Measurements from ENCODE around the gene PTPN14. TPM values are rescaled to one million over a fixed set of nuclear protein-coding genes. Genes with fewer than 3 reads are reported as not detected.

Gene PTPN14
- total RNA-seq, 1 donor from 2014 or later = 27.2 TPM

DNA sequence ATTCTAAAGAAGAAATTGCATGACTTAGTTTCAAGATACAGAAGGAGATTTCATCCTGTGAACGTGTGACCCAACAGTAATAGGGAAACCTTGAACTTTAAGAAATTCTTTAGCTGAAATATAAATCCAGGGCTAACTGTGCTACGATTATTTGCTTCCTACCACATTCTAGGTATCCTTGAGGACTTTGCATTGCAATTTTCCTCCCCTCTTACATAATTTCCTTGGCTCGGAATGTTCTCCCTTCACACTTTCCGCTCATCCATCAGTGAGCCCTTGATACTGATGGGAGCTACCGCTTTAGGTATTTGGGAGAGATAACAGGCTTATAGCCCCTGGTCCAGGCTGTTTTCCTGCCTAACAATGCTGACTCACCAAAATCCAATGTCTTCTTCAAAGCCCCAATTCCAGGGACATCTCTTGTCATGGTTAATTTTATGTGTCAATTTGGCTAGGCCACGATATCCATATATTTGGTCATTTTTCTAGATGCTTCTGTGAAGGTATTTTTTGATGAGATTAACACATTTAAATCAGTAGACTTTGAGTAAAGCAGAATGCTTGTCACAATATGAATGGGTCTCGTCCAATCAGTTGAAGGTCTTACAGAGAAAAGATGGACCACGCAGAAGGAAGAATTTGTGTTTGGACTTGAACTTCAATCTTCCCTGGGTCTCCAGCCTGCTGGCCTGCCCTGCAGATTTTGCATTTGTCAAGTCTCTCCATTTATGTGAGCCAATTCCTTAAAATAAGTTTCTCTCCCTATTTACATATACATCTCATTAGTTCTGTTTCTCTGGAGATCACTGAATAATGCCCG is 121.2 kb downstream of the PTPN14 start:
- intact Hi-C loops (cut with DNase I) = no loop called here
- TF ChIP-seq, protein P1, sequence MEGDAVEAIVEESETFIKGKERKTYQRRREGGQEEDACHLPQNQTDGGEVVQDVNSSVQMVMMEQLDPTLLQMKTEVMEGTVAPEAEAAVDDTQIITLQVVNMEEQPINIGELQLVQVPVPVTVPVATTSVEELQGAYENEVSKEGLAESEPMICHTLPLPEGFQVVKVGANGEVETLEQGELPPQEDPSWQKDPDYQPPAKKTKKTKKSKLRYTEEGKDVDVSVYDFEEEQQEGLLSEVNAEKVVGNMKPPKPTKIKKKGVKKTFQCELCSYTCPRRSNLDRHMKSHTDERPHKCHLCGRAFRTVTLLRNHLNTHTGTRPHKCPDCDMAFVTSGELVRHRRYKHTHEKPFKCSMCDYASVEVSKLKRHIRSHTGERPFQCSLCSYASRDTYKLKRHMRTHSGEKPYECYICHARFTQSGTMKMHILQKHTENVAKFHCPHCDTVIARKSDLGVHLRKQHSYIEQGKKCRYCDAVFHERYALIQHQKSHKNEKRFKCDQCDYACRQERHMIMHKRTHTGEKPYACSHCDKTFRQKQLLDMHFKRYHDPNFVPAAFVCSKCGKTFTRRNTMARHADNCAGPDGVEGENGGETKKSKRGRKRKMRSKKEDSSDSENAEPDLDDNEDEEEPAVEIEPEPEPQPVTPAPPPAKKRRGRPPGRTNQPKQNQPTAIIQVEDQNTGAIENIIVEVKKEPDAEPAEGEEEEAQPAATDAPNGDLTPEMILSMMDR (IDR thresholded peaks at IDR 0.05) = no peak
- H3K9me3 ChIP-seq = no peaks in the 10 kb centered on the region
- no peak overlapping the region for H3K27ac ChIP-seq
- no peak for DNase-seq (ENCODE audit: low spot score in 2 of 2)
- H3K4me1 ChIP-seq = peaks cover 0 to 3% of the 10 kb centered on the region in 2 donors
- no peaks in the 10 kb centered on the region for H3K27me3 ChIP-seq
- no peaks in the 10 kb centered on the region for H3K36me3 ChIP-seq
- H3K4me3 ChIP-seq = no peak overlapping the region

- Histone ChIP-seq H3K9me3 (no peaks in the 10 kb centered on the region), H3K4me1 (peaks cover 0 to 5% of the 10 kb centered on the region in 2 donors), H3K27ac (no peak overlapping the region), H3K36me3 (no peaks in the 10 kb centered on the region), H3K27me3 (no peaks in the 10 kb centered on the region), H3K4me3 (no peak overlapping the region)
- intact Hi-C loops (cut with DNase I) = no loop called here
- no peak for DNase-seq (ENCODE audit: low spot score in 2 of 2)
- TF ChIP-seq, protein P1 (IDR thresholded peaks at IDR 0.05) = no peak
Observed at GRCh38 chr1:214427871-214428277, 123.5 kb downstream of the PTPN14 start.

DNA sequence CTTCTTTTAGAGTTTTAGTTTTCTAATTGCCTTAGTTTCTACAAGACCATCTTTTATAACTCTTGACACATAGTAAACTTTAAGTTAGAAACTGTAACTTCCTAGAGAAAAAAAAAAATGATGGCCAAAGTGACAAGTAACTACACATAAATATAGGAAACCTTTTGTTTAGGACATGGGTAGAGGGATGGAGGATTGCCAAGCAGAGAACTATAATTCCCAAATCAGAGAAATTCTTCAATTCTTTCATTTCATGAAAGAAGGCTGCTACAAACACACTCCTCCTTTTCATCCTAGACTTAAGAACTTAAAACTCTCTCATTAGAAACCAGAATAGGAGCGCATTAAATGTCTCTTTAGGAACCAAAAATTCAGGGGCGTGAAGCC is 125.0 kb downstream of the PTPN14 start:
- DNase-seq (ENCODE audit: low spot score in 2 of 2) = no peak
- TF ChIP-seq, protein P1 (IDR thresholded peaks at IDR 0.05) = no peak
- Histone ChIP-seq H3K4me3 (no peak overlapping the region), H3K9me3 (no peaks in the 10 kb centered on the region), H3K4me1 (peaks cover 0 to 6% of the 10 kb centered on the region in 2 donors), H3K27ac (no peak overlapping the region), H3K27me3 (no peaks in the 10 kb centered on the region), H3K36me3 (no peaks in the 10 kb centered on the region)
- intact Hi-C loops (cut with DNase I) = no loop called here

GRCh38 chr1:214425716-214426425 is 125.5 kb downstream of the PTPN14 start:
- Histone ChIP-seq H3K36me3 (no peaks in the 10 kb centered on the region), H3K9me3 (no peaks in the 10 kb centered on the region), H3K4me1 (peaks cover 0 to 6% of the 10 kb centered on the region in 2 donors), H3K4me3 (no peak overlapping the region), H3K27me3 (no peaks in the 10 kb centered on the region), H3K27ac (no peak overlapping the region)
- TF ChIP-seq, protein P1 (IDR thresholded peaks at IDR 0.05) = no peak
- no peak for DNase-seq (ENCODE audit: low spot score in 2 of 2)
- intact Hi-C loops (cut with DNase I) = no loop called here

GRCh38 chr1:214425101-214425500 is 126.3 kb downstream of the PTPN14 start:
- Histone ChIP-seq H3K9me3 (no peaks in the 10 kb centered on the region), H3K27ac (no peak overlapping the region), H3K36me3 (no peaks in the 10 kb centered on the region), H3K4me3 (no peak overlapping the region), H3K27me3 (no peaks in the 10 kb centered on the region), H3K4me1 (peaks cover 4 to 5% of the 10 kb centered on the region in 2 donors)
- no peak for DNase-seq (ENCODE audit: low spot score in 2 of 2)
- TF ChIP-seq, protein P1 (IDR thresholded peaks at IDR 0.05) = no peak
- intact Hi-C loops (cut with DNase I) = no loop called here
